GM13976 (cell line): ENCODE measurements around the gene MOV10L1.
"Not testable (repeated sequence)": the region's sequence is repeated elsewhere in the genome, so short reads cannot be mapped to it uniquely, and the experiment has no call there.

Experiments
- DNase-seq: peaks from one replicate; pipeline ENCODE4 v3.0.0; 2012; ENCODE audit warnings: low spot score
- CTCF ChIP-seq: IDR thresholded peaks from 2 replicates; pipeline ENCODE4 v1.5.1; 2012; ENCODE audit warnings: borderline replicate concordance, mild to moderate bottlenecking; ENCODE audit not compliant: insufficient read depth; ENCODE audit errors: extremely low read depth, missing control alignments, control extremely low read depth
- in situ Hi-C: fragments of 300-500 bp; cut with MboI; formaldehyde crosslinking; loops from one replicate; pipeline ENCODE4 v1.12.0; 2022; ENCODE audit warnings: low sequenced_read_pairs, mixed read lengths, inconsistent platforms; ENCODE audit not compliant: unreplicated experiment

The MOV10L1 gene

GRCh38 chr22:50161508-50162390 is 71.9 kb downstream of the MOV10L1 start:
- no peak for TF ChIP-seq CTCF
- DNase-seq, result no peak
- in situ Hi-C loops, result no loop called here

- DNase-seq, result no peak
- in situ Hi-C loops, result no loop called here
- no peak for TF ChIP-seq CTCF
These were observed 72.7 kb downstream of the MOV10L1 start for GRCh38 chr22:50162391-50162956.

GRCh38 chr22:50165436-50166123 is 75.8 kb downstream of the MOV10L1 start:
- no peak for TF ChIP-seq CTCF
- in situ Hi-C loops, result no loop called here
- DNase-seq, result no peak

- no peak for DNase-seq
- TF ChIP-seq CTCF, result no peak
- in situ Hi-C loops, result no loop called here
These were observed 78.1 kb downstream of the MOV10L1 start for GRCh38 chr22:50167689-50168489.

- in situ Hi-C loops, DNase-seq: not testable (repeated sequence)
These were observed 78.8 kb downstream of the MOV10L1 start for GRCh38 chr22:50168490-50169180.

GRCh38 chr22:50169181-50169759 is 79.5 kb downstream of the MOV10L1 start:
- in situ Hi-C loops, result no loop called here
- TF ChIP-seq CTCF, result no peak
- DNase-seq, result no peak
